ENCODE data around the gene NPC2.

Gene NPC2

GRCh38 chr14:74465335-74465734 lies 27.8 kb downstream of the NPC2 start:
- DNase-seq (ENCODE audit: extremely low spot score), result no peak
- TF ChIP-seq BHLHE40 (IDR thresholded peaks at IDR 0.05; ENCODE audit: borderline replicate concordance) (no peak), L3MBTL2 (conservative IDR thresholded peaks at IDR 0.05) (no peak), FOXA1 (IDR thresholded peaks at IDR 0.05) (no peak), SP1 (IDR thresholded peaks at IDR 0.05) (no peak), TARDBP (IDR thresholded peaks at IDR 0.05) (no peak), ARNT (IDR thresholded peaks at IDR 0.05) (no peak), FOXK2 (IDR thresholded peaks at IDR 0.05) (no peak), ELF4 (IDR thresholded peaks at IDR 0.05) (no peak), PKNOX1 (IDR thresholded peaks at IDR 0.05) (no peak), FOXM1 (IDR thresholded peaks at IDR 0.05; ENCODE audit: borderline replicate concordance) (no peak), HDGF (IDR thresholded peaks at IDR 0.05; ENCODE audit: borderline replicate concordance) (no peak), SUZ12 (IDR thresholded peaks at IDR 0.05) (no peak), CTBP1 (IDR thresholded peaks at IDR 0.05; ENCODE audit: borderline replicate concordance) (no peak), ZNF384 (IDR thresholded peaks at IDR 0.05) (no peak)
- POLR2A ChIA-PET, result no interaction called here
- CTCF ChIA-PET, result no interaction called here

- POLR2A ChIA-PET, result no interaction called here
These were observed 28.3 kb downstream of the NPC2 start for GRCh38 chr14:74464785-74465184.

GRCh38 chr14:74463697-74464096 lies 29.4 kb downstream of the NPC2 start:
- CTCF ChIA-PET, result interaction anchor here (0.5 kb wide), 1 partner anchor 8 kb away, joined by 3 read pairs; no protein-coding TSS in a partner anchor

More at GRCh38 chr14:74464785-74465184, 28.3 kb downstream of the NPC2 start:
- CTCF ChIA-PET, result no interaction called here
- TF ChIP-seq ARNT (IDR thresholded peaks at IDR 0.05) (no peak), TARDBP (IDR thresholded peaks at IDR 0.05) (no peak), NFRKB (IDR thresholded peaks at IDR 0.05) (no peak), LEF1 (IDR thresholded peaks at IDR 0.05; ENCODE audit: borderline replicate concordance) (no peak), SUZ12 (IDR thresholded peaks at IDR 0.05) (no peak), FOXM1 (IDR thresholded peaks at IDR 0.05; ENCODE audit: borderline replicate concordance) (no peak), CTBP1 (IDR thresholded peaks at IDR 0.05; ENCODE audit: borderline replicate concordance) (no peak), HDGF (IDR thresholded peaks at IDR 0.05; ENCODE audit: borderline replicate concordance) (no peak), PKNOX1 (IDR thresholded peaks at IDR 0.05) (no peak), ZNF384 (IDR thresholded peaks at IDR 0.05) (no peak), BHLHE40 (IDR thresholded peaks at IDR 0.05; ENCODE audit: borderline replicate concordance) (no peak), L3MBTL2 (conservative IDR thresholded peaks at IDR 0.05) (no peak)
- no peak for DNase-seq (ENCODE audit: extremely low spot score)

GRCh38 chr14:74462993-74463392 lies 30.1 kb downstream of the NPC2 start:
- TF ChIP-seq LEF1 (IDR thresholded peaks at IDR 0.05; ENCODE audit: borderline replicate concordance) (no peak), FOXA1 (IDR thresholded peaks at IDR 0.05) (no peak), SUZ12 (IDR thresholded peaks at IDR 0.05) (no peak), ELF4 (IDR thresholded peaks at IDR 0.05) (no peak), PKNOX1 (IDR thresholded peaks at IDR 0.05) (no peak)
- POLR2A ChIA-PET, result no interaction called here
- no peak for DNase-seq (ENCODE audit: extremely low spot score)
- CTCF ChIA-PET, result interaction anchor here (0.6 kb wide), 1 partner anchor 508 kb away, joined by 3 read pairs; no protein-coding TSS in a partner anchor

More at GRCh38 chr14:74463697-74464096, 29.4 kb downstream of the NPC2 start:
- no peak for TF ChIP-seq HDGF (IDR thresholded peaks at IDR 0.05; ENCODE audit: borderline replicate concordance)
- no peak for TF ChIP-seq ZNF384 (IDR thresholded peaks at IDR 0.05)
- no peak for TF ChIP-seq SUZ12 (IDR thresholded peaks at IDR 0.05)
- TF ChIP-seq L3MBTL2 (conservative IDR thresholded peaks at IDR 0.05), result no peak
- TF ChIP-seq FOXA1 (IDR thresholded peaks at IDR 0.05), result no peak
- no peak for TF ChIP-seq BHLHE40 (IDR thresholded peaks at IDR 0.05; ENCODE audit: borderline replicate concordance)
- no peak for TF ChIP-seq FOXK2 (IDR thresholded peaks at IDR 0.05)
- no peak for TF ChIP-seq PKNOX1 (IDR thresholded peaks at IDR 0.05)
- TF ChIP-seq CTBP1 (IDR thresholded peaks at IDR 0.05; ENCODE audit: borderline replicate concordance), result no peak
- TF ChIP-seq LEF1 (IDR thresholded peaks at IDR 0.05; ENCODE audit: borderline replicate concordance), result no peak
- no peak for TF ChIP-seq FOXM1 (IDR thresholded peaks at IDR 0.05; ENCODE audit: borderline replicate concordance)
- TF ChIP-seq ELF4 (IDR thresholded peaks at IDR 0.05), result no peak
- no peak for TF ChIP-seq TARDBP (IDR thresholded peaks at IDR 0.05)
- TF ChIP-seq ARNT (IDR thresholded peaks at IDR 0.05), result no peak
- no peak for TF ChIP-seq NFRKB (IDR thresholded peaks at IDR 0.05)
- no peak for TF ChIP-seq SP1 (IDR thresholded peaks at IDR 0.05)
- POLR2A ChIA-PET, result no interaction called here
- DNase-seq (ENCODE audit: extremely low spot score), result no peak

GRCh38 chr14:74459976-74460375 lies 33.1 kb downstream of the NPC2 start:
- DNase-seq (ENCODE audit: extremely low spot score), result no peak
- ChIA-PET CTCF (no interaction called here), POLR2A (no interaction called here)
- TF ChIP-seq FOXM1 (IDR thresholded peaks at IDR 0.05; ENCODE audit: borderline replicate concordance) (no peak), BHLHE40 (IDR thresholded peaks at IDR 0.05; ENCODE audit: borderline replicate concordance) (no peak), TARDBP (IDR thresholded peaks at IDR 0.05) (no peak), ZNF384 (IDR thresholded peaks at IDR 0.05) (no peak), CTBP1 (IDR thresholded peaks at IDR 0.05; ENCODE audit: borderline replicate concordance) (no peak), PKNOX1 (IDR thresholded peaks at IDR 0.05) (no peak), SUZ12 (IDR thresholded peaks at IDR 0.05) (no peak), FOXA1 (IDR thresholded peaks at IDR 0.05) (no peak), LEF1 (IDR thresholded peaks at IDR 0.05; ENCODE audit: borderline replicate concordance) (no peak), HDGF (IDR thresholded peaks at IDR 0.05; ENCODE audit: borderline replicate concordance) (no peak), ARNT (IDR thresholded peaks at IDR 0.05) (no peak), FOXK2 (IDR thresholded peaks at IDR 0.05) (no peak), ELF4 (IDR thresholded peaks at IDR 0.05) (no peak), NFRKB (IDR thresholded peaks at IDR 0.05) (no peak), L3MBTL2 (conservative IDR thresholded peaks at IDR 0.05) (no peak), SP1 (IDR thresholded peaks at IDR 0.05) (no peak)

All from HEK293T (cell line).